IPS-18c (cell line): ENCODE results near the gene RALBP1.
"Not testable (repeated sequence)": the region's sequence is repeated elsewhere in the genome, so short reads cannot be mapped to it uniquely, and the experiment has no call there.

Experiments
- H3K4me3 ChIP-seq: 2 replicates; pipeline ENCODE4 v1.7.0; 2013; ENCODE audit warnings: low read depth, mild to moderate bottlenecking, low read length, moderate library complexity; ENCODE audit not compliant: insufficient read depth
- H3K9me3 ChIP-seq: one replicate; pipeline ENCODE4 v1.6.1; 2013; ENCODE audit warnings: mild to moderate bottlenecking, low read length, moderate library complexity; ENCODE audit not compliant: control insufficient read depth, insufficient read depth

RALBP1 gene

DNA sequence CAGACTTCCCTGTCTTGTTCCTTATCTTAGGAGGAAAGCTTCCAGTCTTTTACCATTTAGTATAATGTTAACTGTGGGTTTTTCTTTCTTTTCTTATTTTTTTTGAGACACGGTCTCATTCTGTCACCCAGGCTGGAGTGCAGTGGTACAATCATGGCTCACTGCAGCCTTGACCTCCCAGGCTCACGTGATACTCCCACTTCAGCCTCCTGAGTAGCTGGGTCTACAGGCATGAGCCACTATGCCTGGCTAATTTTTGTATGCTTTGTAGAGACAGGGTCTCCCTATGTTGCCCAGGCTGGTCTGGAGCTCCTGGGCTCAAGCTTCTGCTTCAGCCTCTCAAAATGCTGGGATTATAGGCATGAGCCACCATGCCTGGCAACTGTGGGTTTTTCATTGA, 9.5 kb downstream of the RALBP1 start:
- not testable (repeated sequence) for H3K9me3 ChIP-seq, H3K4me3 ChIP-seq

- Histone ChIP-seq H3K4me3 (no peak overlapping the region), H3K9me3 (no peaks in the 10 kb centered on the region)
Observed at GRCh38 chr18:9488538-9488937, 13.2 kb downstream of the RALBP1 start.

- Histone ChIP-seq H3K4me3 (no peak overlapping the region), H3K9me3 (no peaks in the 10 kb centered on the region)
Observed at GRCh38 chr18:9494778-9495331, 19.5 kb downstream of the RALBP1 start.

GRCh38 chr18:9495465-9495864, 20.2 kb downstream of the RALBP1 start:
- no peak overlapping the region for H3K4me3 ChIP-seq
- H3K9me3 ChIP-seq = no peaks in the 10 kb centered on the region

GRCh38 chr18:9495916-9496705, 20.8 kb downstream of the RALBP1 start:
- Histone ChIP-seq H3K4me3 (no peak overlapping the region), H3K9me3 (no peaks in the 10 kb centered on the region)

DNA sequence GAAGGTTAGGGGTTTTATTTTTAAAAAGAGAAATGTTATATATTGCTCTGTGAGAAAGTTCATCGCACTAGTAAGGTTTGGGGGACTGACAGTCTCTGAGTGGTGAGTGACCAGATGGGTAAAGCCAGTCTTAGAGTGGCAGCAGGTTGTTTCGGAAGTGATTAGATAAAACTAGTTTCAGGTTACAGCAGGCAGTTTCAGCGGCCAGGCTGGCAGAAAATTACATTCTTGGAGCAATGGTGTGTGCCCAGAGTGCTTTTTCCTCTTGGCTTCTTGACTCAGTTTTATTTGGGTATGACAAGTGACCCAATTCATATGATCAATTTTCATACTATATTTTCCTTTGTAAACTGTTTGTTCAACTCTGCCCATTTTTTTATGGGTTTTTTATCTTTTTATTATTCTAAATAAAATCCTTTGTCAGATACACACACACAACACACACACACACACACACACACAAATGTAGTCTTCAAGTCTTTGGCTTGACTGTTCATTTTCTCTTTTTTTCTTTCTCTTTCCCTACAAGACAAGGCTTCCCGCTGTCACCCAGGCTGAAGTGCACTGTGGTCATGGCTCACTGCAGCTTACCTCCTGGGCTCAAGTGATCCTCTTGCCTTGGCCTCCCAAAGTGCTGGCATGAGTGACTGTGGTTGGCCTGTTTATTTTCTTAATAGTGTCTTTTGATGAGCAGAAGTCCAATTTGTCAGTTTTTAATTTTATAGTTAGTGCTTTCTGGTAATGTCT, 30.9 kb downstream of the RALBP1 start:
- no peak overlapping the region for H3K4me3 ChIP-seq
- no peaks in the 10 kb centered on the region for H3K9me3 ChIP-seq

- Histone ChIP-seq H3K9me3 (no peaks in the 10 kb centered on the region), H3K4me3 (no peak overlapping the region)
Observed at GRCh38 chr18:9507565-9508088, 32.3 kb downstream of the RALBP1 start.

GRCh38 chr18:9508446-9509025, 33.2 kb downstream of the RALBP1 start:
- Histone ChIP-seq H3K4me3 (no peak overlapping the region), H3K9me3 (no peaks in the 10 kb centered on the region)

- no peaks in the 10 kb centered on the region for H3K9me3 ChIP-seq
- no peak overlapping the region for H3K4me3 ChIP-seq
Observed at GRCh38 chr18:9513971-9514512, 38.7 kb downstream of the RALBP1 start.

- Histone ChIP-seq H3K9me3 (no peaks in the 10 kb centered on the region), H3K4me3 (no peak overlapping the region)
Observed at GRCh38 chr18:9516437-9517064, 41.2 kb downstream of the RALBP1 start.

DNA sequence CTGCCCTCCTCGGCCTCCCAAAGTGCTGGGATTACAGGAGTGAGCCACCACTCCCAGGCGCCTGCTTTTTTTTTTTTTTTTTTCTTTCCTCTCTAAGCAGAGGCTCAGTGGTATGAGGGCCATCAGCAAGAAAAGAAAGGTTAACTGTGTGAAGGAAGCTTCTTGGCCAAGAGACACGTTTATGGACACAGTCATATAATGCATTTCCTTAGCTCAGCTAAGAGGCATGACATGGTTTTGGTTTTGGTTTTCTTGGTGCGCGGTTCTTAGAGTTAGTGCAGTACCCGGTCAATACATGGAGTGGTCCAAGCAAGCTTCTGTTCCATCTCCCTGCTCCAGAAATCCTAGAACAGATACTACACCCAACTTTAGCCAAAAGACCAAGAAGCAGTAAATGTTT, 42.6 kb downstream of the RALBP1 start:
- Histone ChIP-seq H3K4me3 (no peak overlapping the region), H3K9me3 (no peaks in the 10 kb centered on the region)

DNA sequence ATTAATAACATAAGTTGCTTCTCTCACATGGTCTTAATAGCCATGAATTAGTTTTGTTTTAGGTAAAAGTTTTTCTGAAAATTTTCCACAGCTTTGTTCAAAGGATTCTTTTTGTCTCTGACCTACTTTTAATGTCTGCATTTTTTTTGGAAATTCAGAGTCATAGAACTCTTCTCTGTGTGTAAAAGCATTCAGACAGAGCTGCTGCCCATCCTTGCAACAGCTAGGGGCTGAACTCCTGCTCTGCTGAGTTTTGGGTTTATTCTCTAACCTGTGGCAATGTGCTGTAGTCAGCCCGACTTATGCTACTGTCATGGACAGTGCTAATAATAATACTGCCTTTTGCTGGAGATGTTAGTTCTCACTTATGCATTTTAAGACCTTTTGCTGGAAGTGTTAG, 44.1 kb downstream of the RALBP1 start:
- H3K9me3 ChIP-seq = no peaks in the 10 kb centered on the region
- H3K4me3 ChIP-seq = no peak overlapping the region

GRCh38 chr18:9520666-9521065, 45.4 kb downstream of the RALBP1 start:
- H3K4me3 ChIP-seq = no peak overlapping the region

GRCh38 chr18:9521770-9522169, 46.5 kb downstream of the RALBP1 start:
- Histone ChIP-seq H3K4me3 (no peak overlapping the region), H3K9me3 (peaks cover 3% of the 10 kb centered on the region)

More at GRCh38 chr18:9520666-9521065, 45.4 kb downstream of the RALBP1 start:
- no peaks in the 10 kb centered on the region for H3K9me3 ChIP-seq

DNA sequence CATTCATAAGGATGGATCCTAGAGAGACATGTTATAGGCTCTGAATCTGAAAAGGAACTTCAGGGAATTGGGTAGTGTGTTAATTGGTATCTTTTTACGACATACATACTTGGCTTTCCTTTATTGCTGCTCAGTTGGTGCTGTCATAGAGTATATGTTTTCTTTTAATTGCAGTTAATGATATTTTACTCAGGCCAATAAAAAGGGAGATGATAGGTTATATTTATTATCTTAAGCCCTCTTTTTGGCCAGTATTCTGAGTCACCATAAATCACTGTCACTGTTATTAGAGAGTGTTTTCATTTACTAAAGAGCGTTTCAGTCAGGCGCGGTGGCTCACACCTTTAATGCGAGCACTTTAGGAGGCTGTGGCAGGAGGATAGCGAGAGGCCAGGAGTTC, 47.6 kb downstream of the RALBP1 start:
- peaks cover 3% of the 10 kb centered on the region for H3K9me3 ChIP-seq

GRCh38 chr18:9526458-9526857, 51.1 kb downstream of the RALBP1 start:
- Histone ChIP-seq H3K4me3 (no peak overlapping the region), H3K9me3 (peaks cover 3% of the 10 kb centered on the region)

More for the DNA sequence above, 47.6 kb downstream of the RALBP1 start:
- H3K4me3 ChIP-seq = no peak overlapping the region
